GM19372 (cell line): ENCODE measurements around the gene SCAF8.
"Not testable (repeated sequence)": the region's sequence is repeated elsewhere in the genome, so short reads cannot be mapped to it uniquely, and the experiment has no call there.

ENCODE experiments used
- ATAC-seq: cut with Tn5 transposase; IDR thresholded peaks from one replicate; pipeline ENCODE4 v1.9.1; 2021; ENCODE audit warnings: mild to moderate bottlenecking, low read depth, moderate library complexity; ENCODE audit not compliant: unreplicated experiment

Gene SCAF8

DNA sequence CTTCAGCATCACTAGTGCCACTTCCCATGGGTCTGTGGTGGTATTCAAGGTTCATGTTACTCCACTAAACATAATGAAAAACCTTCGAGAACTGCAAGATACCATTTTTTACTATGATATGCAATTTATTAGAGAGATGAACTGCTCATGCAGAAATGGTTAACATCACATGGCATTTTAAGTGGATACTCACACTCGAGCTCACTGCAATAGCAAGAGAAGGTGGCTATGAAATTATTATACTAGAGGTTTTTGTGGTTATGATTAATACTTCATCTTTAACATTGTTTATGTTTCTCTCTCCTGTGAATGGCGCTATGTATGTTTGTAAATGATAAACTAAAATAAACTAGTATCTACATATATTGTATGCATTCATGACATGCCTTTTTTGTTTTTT lies 35.1 kb downstream of the SCAF8 start:
- no peak for ATAC-seq

DNA sequence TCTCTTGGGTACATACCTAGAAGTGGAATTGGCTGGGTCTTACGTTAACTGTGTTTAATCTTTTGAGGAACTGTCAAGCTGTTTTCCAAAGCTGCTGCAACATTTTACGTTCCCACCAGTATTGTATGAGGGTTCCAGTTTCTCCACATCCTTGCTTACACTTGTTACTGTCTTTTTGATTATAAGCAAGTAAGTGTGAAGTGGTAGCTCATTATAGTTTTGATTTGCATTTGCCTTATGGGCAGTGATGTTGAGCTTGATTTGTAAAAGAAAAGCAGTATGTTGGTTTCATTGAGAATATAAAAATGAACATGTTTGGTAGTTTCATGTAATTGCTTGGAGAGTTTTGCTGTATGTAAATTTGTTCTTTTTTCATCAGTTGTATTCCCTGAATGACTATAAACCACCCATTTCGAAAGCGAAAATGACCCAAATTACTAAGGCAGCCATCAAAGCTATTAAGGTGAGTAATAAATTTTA lies 40.4 kb downstream of the SCAF8 start:
- ATAC-seq, result peak; percentile 98

DNA sequence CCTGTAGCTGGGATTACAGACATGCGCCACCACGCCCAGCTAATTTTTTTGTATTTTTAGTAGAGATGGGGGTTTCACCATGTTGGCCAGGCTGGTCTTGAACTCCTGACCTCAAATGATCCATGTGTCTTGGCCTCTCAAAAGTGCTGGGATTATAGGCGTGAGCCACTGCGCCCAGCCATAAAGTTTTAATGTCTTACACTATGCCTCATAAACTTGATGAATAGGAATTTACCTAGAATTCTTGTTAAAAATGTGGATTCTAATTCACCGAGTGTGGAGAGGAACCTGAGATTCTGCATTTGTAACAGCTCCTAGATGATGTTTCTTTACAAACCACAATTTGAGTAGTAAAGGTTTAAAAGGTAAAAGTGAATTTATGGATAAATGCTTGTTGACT lies 45.9 kb downstream of the SCAF8 start:
- not testable (repeated sequence) for ATAC-seq

DNA sequence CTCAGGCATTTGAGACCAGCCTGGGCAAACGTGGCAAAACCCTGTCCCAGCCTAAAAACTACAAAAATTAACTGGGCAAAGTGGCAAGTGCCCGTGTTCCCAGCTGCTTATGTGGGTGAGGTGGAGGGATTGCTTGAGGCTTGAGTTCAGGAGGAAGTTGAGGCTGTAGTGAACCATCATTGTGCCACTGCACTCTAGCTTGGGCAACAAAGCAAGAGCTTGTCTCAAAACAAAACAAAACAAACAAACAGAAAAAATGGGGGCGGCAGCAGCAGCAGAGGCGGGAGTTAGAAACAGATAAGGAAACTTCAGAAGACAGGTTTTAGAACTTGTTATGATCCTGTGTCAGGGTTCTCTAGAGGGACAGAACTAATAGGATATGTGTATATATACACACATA lies 49.0 kb downstream of the SCAF8 start:
- ATAC-seq, result no peak

DNA sequence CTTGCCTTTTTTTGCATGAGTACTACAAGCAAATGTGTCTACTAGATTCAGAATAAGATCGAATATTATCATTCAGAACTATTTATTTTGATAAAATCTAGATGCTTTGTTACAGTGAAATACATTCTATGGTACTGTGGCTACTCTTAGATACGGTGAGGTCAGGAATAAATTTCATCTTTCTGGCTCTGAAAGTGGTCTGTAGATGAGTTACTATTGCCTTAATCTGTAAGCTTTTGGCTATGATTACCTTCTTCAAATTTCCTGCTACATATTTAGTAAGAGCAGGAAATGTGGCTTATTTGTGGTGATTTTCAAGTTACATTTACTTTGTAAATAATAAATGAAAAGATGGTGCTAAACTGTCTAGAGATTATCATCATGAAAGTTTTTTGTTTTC lies 50.0 kb downstream of the SCAF8 start:
- ATAC-seq, result no peak

DNA sequence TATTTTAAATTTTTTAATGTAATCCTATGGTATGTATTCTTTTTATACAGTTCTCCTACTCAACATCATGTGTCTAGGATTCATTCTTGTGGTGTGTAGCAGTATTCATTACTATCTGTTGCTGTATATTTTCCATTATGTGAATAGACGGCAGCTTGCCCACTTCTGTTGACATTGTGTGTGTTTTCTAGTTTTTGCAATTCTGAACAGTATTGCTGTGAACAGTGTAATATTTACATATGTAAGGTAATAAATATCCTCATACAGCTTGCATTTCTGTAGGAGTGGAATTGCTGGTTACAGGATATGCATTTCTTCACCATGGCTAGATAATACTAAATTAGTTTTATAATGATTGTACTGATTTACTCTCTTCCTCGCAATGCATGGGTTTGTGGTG lies 51.9 kb downstream of the SCAF8 start:
- ATAC-seq, result no peak

DNA sequence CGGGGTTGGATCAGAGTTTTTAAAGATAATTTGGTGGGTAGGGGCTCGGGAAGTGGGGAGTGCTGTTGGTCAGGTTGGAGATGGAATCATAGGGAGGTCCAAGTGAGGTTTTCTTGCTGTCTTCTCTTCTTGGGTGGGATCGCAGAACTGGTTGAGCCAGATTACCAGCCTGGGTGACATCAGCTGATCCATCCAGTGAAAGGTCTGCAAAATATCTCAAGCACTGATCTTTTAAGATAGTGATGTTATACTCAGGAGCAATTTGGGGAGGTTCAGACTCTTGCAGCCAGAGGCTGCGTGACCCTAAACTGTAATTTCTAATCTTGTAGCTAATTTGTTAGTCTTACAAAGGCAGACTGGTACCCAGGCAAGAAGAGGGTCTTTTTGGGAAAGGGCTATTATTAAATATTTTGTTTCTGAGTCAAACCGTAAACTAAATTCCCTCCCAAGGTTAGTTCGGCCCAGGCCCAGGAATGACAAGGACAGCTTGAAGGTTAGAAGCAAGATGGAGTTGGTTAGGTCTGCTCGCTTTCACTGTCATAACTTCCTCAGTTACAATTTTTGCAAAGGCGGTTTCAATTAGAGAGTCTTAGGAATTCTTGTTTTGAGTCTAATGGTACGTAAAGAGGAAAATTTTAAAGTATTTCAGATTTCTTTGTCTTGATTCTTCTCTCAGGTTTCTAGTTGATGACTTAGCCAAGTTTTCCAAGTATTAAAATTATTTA lies 53.1 kb downstream of the SCAF8 start:
- ATAC-seq, result no peak

DNA sequence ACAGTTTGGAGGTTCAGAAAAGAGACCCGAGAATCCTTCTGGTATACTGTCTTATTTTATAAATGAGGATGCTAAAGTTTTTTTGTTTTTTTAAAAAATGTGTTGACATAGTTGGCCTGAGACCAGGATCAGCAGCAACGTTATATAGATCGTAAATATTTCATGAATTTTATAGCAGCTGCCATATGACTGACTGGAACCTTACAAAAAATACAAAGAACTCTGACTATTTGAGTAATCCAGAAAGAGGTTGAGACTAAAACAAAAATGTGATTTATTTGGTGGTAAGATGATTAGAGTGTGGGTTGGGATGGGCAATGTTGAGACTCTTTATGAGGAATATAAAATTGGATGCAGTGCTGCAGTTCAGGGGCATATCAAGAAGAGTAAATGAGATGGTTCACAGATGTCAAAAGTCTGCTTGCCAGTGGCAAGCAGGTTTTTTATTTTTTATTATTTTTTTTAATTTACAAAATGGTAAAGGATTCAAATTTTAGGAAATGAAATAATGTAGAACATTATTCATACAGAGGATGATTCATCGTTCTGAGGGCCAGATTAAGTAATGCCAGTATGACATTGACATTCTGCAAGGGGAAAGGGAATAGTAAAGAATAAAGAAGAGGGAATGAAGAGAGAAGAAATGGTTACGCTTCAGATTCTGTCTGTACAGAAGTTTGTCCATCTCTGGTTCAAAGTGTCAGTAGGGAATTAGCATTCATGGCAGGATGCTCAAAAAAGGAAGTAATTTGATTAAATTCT lies 58.5 kb downstream of the SCAF8 start:
- no peak for ATAC-seq

DNA sequence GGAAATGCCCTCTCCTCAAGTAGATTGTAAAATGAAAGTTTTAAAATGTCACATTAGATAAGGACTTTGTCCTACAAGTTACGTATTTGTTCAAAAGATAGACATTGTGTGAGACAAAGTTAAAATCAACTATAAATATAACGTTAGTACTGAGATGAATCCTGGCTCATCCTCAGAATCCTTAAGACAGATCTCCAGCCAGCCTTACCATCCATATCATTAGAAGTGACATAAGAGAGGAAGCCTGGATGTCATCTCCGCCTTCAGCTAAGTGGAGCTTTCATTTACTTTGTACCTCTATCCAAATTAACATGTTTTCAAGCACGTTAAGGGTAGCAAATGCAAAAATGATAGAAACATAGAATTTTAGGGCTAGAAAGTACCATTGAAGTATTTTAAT lies 59.1 kb downstream of the SCAF8 start:
- ATAC-seq, result no peak

DNA sequence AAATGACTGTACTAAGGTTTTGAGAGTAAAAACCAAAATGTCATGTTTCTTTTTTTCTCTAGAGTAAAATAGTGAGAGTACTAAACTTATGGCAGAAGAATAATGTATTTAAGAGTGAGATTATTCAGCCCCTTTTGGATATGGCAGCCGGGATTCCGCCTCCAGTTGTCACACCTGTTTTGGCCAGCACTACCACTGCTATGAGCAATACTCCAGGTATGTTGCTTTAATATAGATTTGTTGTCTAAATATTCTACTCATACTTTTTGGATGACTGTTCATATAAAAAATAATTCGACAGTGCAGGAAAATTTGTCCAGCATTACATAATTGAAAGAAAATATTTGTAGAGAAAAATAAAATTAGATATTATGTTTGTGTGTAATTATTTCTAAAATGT lies 59.5 kb downstream of the SCAF8 start:
- no peak for ATAC-seq

DNA sequence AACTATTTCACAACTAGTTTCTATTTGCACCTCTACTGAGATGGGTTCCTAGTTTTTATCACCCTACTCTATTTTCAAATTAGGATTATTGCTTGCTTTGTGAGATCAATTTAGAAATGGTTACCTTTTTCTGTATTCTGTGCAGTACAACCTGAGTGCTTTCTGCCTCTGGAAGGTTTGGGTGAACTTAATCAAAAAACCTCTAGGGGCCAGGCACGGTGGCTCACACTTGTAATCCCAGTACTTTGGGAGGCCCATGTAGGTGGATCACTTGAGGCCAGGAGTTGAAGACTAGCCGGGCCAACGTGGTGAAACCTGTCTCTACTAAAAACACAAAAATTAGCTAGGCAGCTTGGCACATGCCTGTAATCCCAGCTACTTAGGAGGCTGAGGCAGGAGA lies 63.3 kb downstream of the SCAF8 start:
- ATAC-seq, result no peak

DNA sequence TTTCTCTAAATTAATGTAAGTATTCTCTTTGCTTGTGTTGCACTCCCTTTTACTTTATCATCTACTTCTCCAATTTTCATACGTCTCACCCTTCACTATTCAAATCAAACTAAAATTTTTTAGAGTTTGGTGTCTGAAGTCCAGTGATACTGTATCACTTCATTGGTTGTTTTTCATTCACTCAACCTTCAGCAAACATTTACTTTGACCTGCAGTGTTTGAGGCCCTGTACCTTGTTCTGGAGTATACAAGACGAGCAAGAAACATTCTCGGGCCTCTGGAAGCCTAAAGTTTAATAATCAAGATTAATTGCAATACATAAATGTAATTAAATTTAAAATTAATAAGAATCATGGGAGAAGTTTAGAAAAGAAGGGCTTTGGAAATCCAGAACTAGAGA lies 64.6 kb downstream of the SCAF8 start:
- ATAC-seq, result no peak

DNA sequence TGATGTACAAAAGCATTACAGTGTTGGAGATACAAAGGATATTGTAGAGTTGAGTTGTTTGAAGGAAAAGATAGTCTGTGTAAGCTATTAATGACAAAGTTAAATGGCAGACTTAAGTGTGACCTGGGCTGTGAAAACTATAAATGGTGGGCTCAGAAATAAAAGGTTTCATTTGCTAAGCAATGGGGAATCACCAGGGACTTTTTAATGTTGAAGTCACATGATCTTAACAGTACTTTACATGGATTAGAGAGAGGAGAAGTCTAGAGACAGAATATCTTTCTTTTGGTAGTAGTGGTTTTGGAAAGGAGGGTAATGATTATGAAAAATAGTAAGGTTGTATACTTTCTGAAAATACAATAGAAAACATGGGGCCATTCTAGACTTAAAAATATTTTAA lies 67.1 kb downstream of the SCAF8 start:
- ATAC-seq, result peak; percentile 49

DNA sequence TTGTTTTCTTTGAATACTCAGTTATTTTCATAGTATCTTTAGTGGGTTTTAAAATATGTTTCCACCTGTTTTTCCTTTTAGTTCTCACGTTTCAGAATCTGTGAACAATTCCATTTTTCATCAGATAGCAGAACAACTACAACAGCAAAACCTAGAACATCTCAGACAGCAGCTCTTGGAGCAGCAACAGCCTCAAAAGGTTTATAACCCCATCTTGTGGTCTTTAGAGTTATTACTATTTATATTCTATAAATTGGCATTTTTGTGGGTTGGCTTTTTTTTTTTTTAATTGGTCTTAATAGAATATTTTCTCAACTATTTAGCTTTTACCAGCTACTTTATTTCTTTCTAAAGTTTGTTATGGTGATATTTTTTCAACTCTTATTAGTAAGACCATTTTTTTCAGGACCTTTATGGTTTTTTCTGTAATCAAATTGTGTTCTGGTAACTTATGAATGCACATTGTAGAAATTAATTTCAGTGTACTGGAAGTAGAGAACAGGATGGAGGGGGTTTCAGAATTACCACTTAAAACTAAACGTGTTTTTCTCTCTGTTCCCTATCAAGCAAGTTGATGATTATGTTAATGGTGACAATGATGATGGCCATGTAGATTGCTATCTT lies 72.2 kb downstream of the SCAF8 start:
- ATAC-seq, result no peak

DNA sequence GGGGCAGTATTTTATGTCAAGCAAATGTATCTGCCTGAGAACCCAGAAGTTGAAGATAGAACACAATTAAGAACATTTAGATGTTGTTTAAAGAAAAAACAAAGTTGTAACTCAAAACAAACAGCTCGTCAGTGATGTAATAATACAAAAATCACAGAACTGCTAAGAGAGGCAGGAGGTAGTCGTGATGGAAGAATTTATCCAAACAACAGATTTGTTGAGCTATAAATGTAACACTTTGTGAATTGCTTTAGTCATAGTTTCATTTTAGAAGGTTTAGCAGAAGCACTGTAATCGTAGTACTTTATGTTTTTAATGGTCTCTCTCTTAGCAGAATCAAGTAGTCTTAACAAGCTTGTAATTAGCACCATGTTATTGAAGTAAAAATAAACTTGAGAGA lies 73.6 kb downstream of the SCAF8 start:
- no peak for ATAC-seq

DNA sequence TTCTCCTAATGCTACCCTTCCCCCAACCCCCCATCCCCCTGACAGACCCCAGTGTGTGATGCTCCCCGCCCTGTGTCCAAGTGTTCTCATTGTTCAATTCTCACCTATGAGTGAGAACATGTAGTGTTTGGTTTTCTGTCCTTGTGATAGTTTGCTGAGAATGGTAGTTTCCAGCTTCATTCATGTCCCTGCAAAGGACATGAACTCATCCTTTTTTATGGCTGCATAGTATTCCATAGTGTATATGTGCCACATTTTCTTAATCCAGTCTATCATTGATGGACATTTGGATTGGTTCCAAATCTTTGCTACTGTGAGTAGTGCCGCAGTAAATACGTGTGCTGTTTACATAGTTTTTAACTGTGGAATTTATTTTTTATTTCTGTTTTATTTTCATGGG lies 78.4 kb downstream of the SCAF8 start:
- not testable (repeated sequence) for ATAC-seq

DNA sequence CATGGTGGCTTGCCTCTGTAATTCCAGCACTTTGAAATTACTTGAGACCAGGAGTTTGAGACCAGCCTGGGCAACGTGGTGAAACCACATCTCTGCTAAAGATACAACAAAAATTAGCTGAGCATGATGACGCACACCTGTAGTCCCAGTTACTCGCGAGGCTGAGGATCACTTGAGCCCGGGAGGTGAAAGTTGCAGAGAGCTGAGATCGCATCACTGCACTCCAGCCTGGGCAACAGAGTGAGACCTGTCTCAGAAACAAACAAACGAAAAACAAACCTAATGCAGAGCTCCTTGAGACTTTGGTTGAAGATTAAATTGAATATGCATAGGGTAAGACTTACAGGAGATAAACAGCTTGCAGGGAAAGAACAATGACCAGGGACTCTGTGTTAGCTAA lies 80.8 kb downstream of the SCAF8 start:
- no peak for ATAC-seq

DNA sequence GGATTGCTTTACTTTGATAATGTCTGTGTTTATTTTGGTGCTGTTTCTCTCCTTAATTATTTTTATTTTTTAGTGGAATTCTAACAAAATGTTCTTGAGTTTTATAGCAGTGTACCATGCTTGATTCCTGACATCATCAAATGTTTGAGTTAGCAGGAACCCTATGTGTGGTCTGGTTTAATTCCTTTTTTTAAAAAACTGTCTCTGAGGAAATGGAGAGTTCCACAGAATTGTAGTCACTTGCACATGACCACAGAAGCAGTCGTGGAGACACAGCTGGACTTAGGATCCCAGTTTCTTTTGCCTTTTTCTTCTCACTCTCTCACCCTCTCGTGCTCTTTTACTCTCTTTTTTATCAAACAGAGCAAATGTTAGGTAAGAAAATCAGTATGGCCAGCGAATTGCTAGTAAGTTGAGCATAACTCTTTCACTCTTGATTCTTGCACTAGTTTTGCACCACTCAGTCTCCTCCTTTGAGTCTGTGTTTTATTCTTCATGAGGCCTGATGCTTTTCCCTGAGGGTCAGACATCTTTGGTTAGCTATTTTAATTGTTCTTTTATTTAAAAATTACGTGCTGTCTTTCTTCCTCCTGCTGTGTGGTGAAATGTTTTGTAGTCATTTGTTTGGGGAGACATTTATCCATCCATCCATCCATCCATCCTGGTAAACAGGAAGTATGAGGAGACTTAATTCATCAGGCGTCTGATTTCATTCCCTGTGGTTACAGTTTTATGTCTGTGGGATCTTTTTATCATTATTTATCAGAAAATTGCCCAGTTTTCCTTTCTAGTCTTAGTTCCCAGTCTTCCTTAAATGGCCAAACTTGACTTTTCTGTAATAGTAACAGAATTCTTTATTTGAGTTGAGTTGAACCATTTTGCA lies 83.0 kb downstream of the SCAF8 start:
- ATAC-seq, result no peak

DNA sequence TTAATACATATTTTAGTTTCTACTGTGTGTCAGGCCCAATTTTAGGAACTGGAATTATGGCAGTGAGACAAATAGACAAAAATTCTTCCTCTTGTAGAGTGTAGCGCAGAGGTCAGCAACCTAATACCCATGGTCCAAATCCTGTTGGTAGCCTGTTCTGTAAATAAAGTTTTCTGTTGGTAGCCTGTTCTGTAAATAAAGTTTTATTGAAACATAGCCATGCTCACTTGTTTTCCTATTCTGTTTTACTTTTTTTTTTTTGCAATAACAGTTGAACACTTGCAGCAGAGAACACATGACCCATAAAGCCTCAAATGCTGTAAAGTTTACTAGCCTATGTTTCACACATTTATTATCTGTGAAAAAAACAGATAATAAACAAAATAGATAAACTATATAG lies 87.9 kb downstream of the SCAF8 start:
- ATAC-seq, result no peak

DNA sequence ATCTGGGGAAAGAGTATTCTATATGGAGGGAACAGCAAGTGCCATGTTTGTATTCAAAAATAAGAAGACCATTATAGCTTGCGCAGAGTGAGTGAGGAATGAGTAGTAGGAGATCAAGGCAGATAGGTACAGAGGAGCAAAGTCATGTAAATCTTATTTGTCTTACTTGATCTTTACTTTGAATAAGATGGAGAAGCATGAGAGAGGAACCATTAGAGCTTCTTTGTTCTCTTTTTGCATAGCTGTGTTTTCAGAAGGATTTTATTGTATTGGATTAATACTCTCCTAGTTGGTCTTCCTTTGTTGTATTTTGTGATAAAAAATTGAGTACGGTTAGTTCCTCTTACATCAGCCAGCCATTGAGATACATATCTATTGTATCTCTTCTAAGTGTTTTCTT lies 88.4 kb downstream of the SCAF8 start:
- ATAC-seq, result no peak
